Coronary artery (tissue), 2 donors: ENCODE results near the gene PMEL.

Experiments
- DNase-seq: peaks from one replicate; pipeline ENCODE4 v3.0.0-alpha.2; 2017; ENCODE audit warnings: low spot score
- H3K27ac ChIP-seq, 2 donors: fragments of 200-600 bp; sonication (generic); one replicate each; pipeline ENCODE4 v1.5.1; 2016 to 2019
- H3K4me3 ChIP-seq: fragments of 200-600 bp; sonication (generic); 2 replicates; pipeline ENCODE4 v1.5.1; 2016; ENCODE audit warnings: mild to moderate bottlenecking, moderate library complexity
- CTCF ChIP-seq: fragments of 200-600 bp; sonication (generic); IDR thresholded peaks from one replicate; pipeline ENCODE4 v1.5.1; 2019; ENCODE audit warnings: antibody characterized with exemption

The PMEL gene

GRCh38 chr12:55972456-55972855, 6.6 kb upstream of the PMEL start:
- Histone ChIP-seq H3K27ac (peak overlapping the region; percentile 90 to 97), H3K4me3 (peak overlapping the region; percentile 78)
- DNase-seq, result no peak
- no peak for TF ChIP-seq CTCF

DNA sequence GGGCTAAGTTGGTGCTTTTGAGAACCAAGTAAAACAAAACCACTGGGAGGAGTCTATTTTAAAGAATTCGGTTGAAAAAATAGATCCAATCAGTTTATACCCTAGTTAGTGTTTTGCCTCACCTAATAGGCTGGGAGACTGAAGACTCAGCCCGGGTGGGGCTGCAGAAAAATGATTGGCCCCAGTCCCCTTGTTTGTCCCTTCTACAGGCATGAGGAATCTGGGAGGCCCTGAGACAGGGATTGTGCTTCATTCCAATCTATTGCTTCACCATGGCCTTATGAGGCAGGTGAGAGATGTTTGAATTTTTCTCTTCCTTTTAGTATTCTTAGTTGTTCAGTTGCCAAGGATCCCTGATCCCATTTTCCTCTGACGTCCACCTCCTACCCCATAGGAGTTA, 6.2 kb upstream of the PMEL start:
- peak overlapping the region; percentile 68 to 90 for H3K27ac ChIP-seq
- no peak for DNase-seq
- peak overlapping the region; percentile 78 for H3K4me3 ChIP-seq
- no peak for TF ChIP-seq CTCF

- no peak overlapping the region for H3K27ac ChIP-seq
- no peak for DNase-seq
- no peak overlapping the region for H3K4me3 ChIP-seq
- TF ChIP-seq CTCF, result no peak
These were observed 4.9 kb upstream of the PMEL start for GRCh38 chr12:55970775-55971174.

GRCh38 chr12:55969356-55969755, 3.5 kb upstream of the PMEL start:
- TF ChIP-seq CTCF, result no peak
- no peak overlapping the region for H3K27ac ChIP-seq
- no peak overlapping the region for H3K4me3 ChIP-seq
- no peak for DNase-seq

GRCh38 chr12:55966408-55967281, 803 bp upstream of the PMEL start, which contains the start of gene CDK2:
TSS of gene CDK2 (plus strand) at chr12:55966830. CDS start at chr12:55967009, 179 bp downstream.
- peak within 1 kb of the TSS; percentile 87 for H3K4me3 ChIP-seq
- peak within 1 kb of the TSS; percentile 75 to 86 for H3K27ac ChIP-seq
- no peak for TF ChIP-seq CTCF
- peak; percentile 95 for DNase-seq

DNA sequence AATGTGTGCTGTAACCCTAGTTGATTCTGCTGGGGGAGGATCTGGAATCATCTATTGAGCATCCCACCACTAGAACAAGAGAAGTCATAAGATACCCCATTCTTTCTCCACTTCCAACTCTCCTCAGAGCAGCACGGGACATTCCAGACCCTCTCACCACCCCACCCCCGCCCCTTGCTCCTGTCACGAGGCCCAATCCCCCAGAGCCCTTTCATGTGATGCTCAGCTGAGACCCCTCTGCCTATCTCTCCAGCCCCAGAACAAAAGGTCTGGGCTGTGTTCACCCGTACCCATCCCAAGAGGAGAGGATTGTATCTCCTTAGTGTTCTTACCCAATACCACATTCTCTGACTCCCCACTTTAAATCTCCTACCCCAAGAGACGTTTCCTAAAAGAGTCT, 602 bp downstream of the PMEL start:
- Histone ChIP-seq H3K27ac (no peak overlapping the region), H3K4me3 (no peak overlapping the region)
- no peak for TF ChIP-seq CTCF
- no peak for DNase-seq

GRCh38 chr12:55963760-55964159, 2.1 kb downstream of the PMEL start:
- H3K4me3 ChIP-seq, result no peak overlapping the region
- DNase-seq, result no peak
- TF ChIP-seq CTCF, result no peak

More at GRCh38 chr12:55963760-55964159, 2.1 kb downstream of the PMEL start:
- no peak overlapping the region for H3K27ac ChIP-seq
